ENCODE measurements around the gene COPG2. TPM values are rescaled to one million over a fixed set of nuclear protein-coding genes. Genes with fewer than 3 reads are reported as not detected.

COPG2 gene
- total RNA-seq, 1 experiment from 2014 or later: 26.0 TPM

DNA sequence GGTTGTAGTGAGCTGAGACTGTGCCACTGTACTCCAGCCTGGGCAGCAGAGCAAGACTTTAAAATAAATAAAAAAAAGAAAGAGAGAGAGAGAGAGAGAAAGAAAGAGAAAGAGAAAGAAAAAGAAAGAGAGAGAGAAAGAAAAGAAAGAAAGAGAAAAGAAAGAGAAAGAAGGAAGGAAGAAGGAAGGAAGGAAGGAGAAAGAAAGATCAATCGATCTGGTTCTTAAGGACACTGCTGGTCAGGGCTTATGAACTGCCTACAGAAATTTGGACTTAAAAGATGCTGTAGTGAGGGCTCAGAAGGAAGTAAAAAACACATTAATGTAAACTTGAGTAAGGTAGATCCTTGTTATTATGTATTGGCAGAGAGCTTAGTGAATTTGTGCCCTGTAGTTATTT lies 62.4 kb downstream of the COPG2 start:
- Histone ChIP-seq H3K4me1 (ENCODE audit: control insufficient read depth, insufficient read depth, low read length) (no peaks in the 10 kb centered on the region), H3K27me3 (ENCODE audit: control insufficient read depth, insufficient read depth, low read length) (no peaks in the 10 kb centered on the region), H3K4me3 (ENCODE audit: low read depth in 2 of 2, low read length in 2 of 2) (no peak overlapping the region), H3K36me3 (ENCODE audit: control insufficient read depth, insufficient read depth, low read length) (peaks cover 12% of the 10 kb centered on the region; the same call in 1 of the 2 replicates), H3K9me3 (ENCODE audit: control insufficient read depth, insufficient read depth, low read depth, low read length) (0 out of 2 replicates have a peak, but pooled peaks cover 2% of the 10 kb centered on the region), H3K27ac (ENCODE audit: low read length) (no peak overlapping the region)
- POLR2A ChIA-PET: interaction anchor here (0.6 kb wide), 1 partner anchor 162 kb away, joined by 4 read pairs; no protein-coding TSS in a partner anchor
- DNase-seq (ENCODE audit: low read depth, low spot score) (no peak), ATAC-seq (no peak)
- intact Hi-C loops (cut with micrococcal nuclease; ENCODE audit: unreplicated experiment) (no loop called here), in situ Hi-C loops (cut with HindIII; ENCODE audit: low pct_unique_long_range_greater_than_20kb, low sequenced_read_pairs) (no loop called here)
- no peak for TF ChIP-seq TCF7L2 (IDR thresholded peaks at IDR 0.05; ENCODE audit: low read depth, low read length)
- TF ChIP-seq, protein P1, sequence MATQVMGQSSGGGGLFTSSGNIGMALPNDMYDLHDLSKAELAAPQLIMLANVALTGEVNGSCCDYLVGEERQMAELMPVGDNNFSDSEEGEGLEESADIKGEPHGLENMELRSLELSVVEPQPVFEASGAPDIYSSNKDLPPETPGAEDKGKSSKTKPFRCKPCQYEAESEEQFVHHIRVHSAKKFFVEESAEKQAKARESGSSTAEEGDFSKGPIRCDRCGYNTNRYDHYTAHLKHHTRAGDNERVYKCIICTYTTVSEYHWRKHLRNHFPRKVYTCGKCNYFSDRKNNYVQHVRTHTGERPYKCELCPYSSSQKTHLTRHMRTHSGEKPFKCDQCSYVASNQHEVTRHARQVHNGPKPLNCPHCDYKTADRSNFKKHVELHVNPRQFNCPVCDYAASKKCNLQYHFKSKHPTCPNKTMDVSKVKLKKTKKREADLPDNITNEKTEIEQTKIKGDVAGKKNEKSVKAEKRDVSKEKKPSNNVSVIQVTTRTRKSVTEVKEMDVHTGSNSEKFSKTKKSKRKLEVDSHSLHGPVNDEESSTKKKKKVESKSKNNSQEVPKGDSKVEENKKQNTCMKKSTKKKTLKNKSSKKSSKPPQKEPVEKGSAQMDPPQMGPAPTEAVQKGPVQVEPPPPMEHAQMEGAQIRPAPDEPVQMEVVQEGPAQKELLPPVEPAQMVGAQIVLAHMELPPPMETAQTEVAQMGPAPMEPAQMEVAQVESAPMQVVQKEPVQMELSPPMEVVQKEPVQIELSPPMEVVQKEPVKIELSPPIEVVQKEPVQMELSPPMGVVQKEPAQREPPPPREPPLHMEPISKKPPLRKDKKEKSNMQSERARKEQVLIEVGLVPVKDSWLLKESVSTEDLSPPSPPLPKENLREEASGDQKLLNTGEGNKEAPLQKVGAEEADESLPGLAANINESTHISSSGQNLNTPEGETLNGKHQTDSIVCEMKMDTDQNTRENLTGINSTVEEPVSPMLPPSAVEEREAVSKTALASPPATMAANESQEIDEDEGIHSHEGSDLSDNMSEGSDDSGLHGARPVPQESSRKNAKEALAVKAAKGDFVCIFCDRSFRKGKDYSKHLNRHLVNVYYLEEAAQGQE (IDR thresholded peaks at IDR 0.05; ENCODE audit: insufficient read depth in 1 of 2, low read depth in 2 of 2, low read length in 1 of 2): no peak
- no peak for TF ChIP-seq POLR2AphosphoS5 (IDR thresholded peaks at IDR 0.05; ENCODE audit: low read depth, low read length)
- CTCF ChIA-PET: no interaction called here
- no TSS peak for BruUV-seq (replicated peaks)

DNA sequence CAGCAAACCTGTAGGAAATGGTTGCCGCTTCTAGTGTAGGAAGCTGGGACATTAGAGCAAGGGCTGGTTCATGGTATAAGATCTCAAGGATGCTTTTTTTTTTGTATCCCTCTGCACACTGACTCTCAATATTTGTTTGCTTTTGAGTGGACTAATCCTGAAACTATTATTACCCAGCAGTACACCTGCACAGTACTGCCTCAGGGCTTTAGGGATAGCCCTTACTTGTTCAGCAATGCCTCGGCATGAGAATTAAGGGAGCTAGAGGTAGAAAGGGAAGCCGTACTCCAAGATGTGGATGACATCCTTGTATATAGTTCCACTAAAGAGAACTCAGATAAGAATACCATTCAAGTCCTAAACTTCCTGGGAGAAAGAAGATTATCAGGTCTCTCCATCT lies 70.5 kb downstream of the COPG2 start:
- Histone ChIP-seq H3K9me3 (ENCODE audit: control insufficient read depth, insufficient read depth, low read depth, low read length) (no peaks in the 10 kb centered on the region), H3K27me3 (ENCODE audit: control insufficient read depth, insufficient read depth, low read length) (no peaks in the 10 kb centered on the region), H3K27ac (ENCODE audit: low read length) (no peak overlapping the region), H3K36me3 (ENCODE audit: control insufficient read depth, insufficient read depth, low read length) (no peaks in the 10 kb centered on the region), H3K4me3 (ENCODE audit: low read depth in 2 of 2, low read length in 2 of 2) (no peak overlapping the region), H3K4me1 (ENCODE audit: control insufficient read depth, insufficient read depth, low read length) (no peaks in the 10 kb centered on the region)
- intact Hi-C loops (cut with micrococcal nuclease; ENCODE audit: unreplicated experiment): no loop called here
- in situ Hi-C loops (cut with HindIII; ENCODE audit: low pct_unique_long_range_greater_than_20kb, low sequenced_read_pairs): no loop called here
- ChIA-PET POLR2A (no interaction called here), CTCF (no interaction called here)
- BruUV-seq (replicated peaks): no TSS peak
- ATAC-seq (no peak), DNase-seq (ENCODE audit: low read depth, low spot score) (no peak)
- TF ChIP-seq TCF7L2 (IDR thresholded peaks at IDR 0.05; ENCODE audit: low read depth, low read length) (no peak), SIN3A (IDR thresholded peaks at IDR 0.05; ENCODE audit: borderline replicate concordance, insufficient read depth, low read depth, low read length) (no peak), POLR2AphosphoS5 (IDR thresholded peaks at IDR 0.05; ENCODE audit: low read depth, low read length) (no peak)
- TF ChIP-seq, protein P1 (IDR thresholded peaks at IDR 0.05; ENCODE audit: insufficient read depth in 1 of 2, low read depth in 2 of 2, low read length in 1 of 2): no peak
- TF ChIP-seq, protein P2, sequence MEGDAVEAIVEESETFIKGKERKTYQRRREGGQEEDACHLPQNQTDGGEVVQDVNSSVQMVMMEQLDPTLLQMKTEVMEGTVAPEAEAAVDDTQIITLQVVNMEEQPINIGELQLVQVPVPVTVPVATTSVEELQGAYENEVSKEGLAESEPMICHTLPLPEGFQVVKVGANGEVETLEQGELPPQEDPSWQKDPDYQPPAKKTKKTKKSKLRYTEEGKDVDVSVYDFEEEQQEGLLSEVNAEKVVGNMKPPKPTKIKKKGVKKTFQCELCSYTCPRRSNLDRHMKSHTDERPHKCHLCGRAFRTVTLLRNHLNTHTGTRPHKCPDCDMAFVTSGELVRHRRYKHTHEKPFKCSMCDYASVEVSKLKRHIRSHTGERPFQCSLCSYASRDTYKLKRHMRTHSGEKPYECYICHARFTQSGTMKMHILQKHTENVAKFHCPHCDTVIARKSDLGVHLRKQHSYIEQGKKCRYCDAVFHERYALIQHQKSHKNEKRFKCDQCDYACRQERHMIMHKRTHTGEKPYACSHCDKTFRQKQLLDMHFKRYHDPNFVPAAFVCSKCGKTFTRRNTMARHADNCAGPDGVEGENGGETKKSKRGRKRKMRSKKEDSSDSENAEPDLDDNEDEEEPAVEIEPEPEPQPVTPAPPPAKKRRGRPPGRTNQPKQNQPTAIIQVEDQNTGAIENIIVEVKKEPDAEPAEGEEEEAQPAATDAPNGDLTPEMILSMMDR (IDR thresholded peaks at IDR 0.05): no peak

All from Panc1 (cell line).